ENCODE data around the gene MNX1. TPM values are rescaled to one million over a fixed set of nuclear protein-coding genes. Genes with fewer than 3 reads are reported as not detected.

MNX1 gene
- total and polyA plus RNA-seq, 2 of the 4 experiments (the other 2 are of a cell fraction) = not detected

GRCh38 chr7:157023589-157023905 lies 13.1 kb upstream of the MNX1 start:
- no peak overlapping the region for H2BK120ac ChIP-seq (ENCODE audit: low read depth, low read length)
- TF ChIP-seq USF2 (IDR thresholded peaks at IDR 0.05; ENCODE audit: low read depth, low read length) (no peak), MAZ (IDR thresholded peaks at IDR 0.05; ENCODE audit: borderline replicate concordance, low read depth, low read length) (no peak), FOS (IDR thresholded peaks at IDR 0.05; ENCODE audit: low read depth, low read length) (no peak), RAD21 (IDR thresholded peaks at IDR 0.05; ENCODE audit: low read length) (no peak), POLR2A (IDR thresholded peaks at IDR 0.05; ENCODE audit: low read depth, low read length) (no peak), SMC3 (IDR thresholded peaks at IDR 0.05; ENCODE audit: low read depth, low read length) (no peak), NFE2L2 (IDR thresholded peaks at IDR 0.05; ENCODE audit: low read depth, low read length) (no peak), CHD1 (IDR thresholded peaks at IDR 0.05; ENCODE audit: low read depth, low read length) (no peak), MXI1 (IDR thresholded peaks at IDR 0.05; ENCODE audit: borderline replicate concordance, low read depth, low read length) (no peak)
- TF ChIP-seq, protein P1, sequence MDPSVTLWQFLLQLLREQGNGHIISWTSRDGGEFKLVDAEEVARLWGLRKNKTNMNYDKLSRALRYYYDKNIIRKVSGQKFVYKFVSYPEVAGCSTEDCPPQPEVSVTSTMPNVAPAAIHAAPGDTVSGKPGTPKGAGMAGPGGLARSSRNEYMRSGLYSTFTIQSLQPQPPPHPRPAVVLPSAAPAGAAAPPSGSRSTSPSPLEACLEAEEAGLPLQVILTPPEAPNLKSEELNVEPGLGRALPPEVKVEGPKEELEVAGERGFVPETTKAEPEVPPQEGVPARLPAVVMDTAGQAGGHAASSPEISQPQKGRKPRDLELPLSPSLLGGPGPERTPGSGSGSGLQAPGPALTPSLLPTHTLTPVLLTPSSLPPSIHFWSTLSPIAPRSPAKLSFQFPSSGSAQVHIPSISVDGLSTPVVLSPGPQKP (IDR thresholded peaks at IDR 0.05; ENCODE audit: borderline replicate concordance, low read depth, low read length) = no peak
- TF ChIP-seq, protein P2, sequence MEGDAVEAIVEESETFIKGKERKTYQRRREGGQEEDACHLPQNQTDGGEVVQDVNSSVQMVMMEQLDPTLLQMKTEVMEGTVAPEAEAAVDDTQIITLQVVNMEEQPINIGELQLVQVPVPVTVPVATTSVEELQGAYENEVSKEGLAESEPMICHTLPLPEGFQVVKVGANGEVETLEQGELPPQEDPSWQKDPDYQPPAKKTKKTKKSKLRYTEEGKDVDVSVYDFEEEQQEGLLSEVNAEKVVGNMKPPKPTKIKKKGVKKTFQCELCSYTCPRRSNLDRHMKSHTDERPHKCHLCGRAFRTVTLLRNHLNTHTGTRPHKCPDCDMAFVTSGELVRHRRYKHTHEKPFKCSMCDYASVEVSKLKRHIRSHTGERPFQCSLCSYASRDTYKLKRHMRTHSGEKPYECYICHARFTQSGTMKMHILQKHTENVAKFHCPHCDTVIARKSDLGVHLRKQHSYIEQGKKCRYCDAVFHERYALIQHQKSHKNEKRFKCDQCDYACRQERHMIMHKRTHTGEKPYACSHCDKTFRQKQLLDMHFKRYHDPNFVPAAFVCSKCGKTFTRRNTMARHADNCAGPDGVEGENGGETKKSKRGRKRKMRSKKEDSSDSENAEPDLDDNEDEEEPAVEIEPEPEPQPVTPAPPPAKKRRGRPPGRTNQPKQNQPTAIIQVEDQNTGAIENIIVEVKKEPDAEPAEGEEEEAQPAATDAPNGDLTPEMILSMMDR (conservative IDR thresholded peaks at IDR 0.05; ENCODE audit: low read depth, low read length) = no peak
- no peaks in the 10 kb centered on the region for H3K9me1 ChIP-seq (ENCODE audit: insufficient read depth, low read length)
- no peak overlapping the region for H3K27ac ChIP-seq (ENCODE audit: insufficient read depth, low read length)
- peaks cover 66% of the 10 kb centered on the region for H3K27me3 ChIP-seq (ENCODE audit: control insufficient read depth, insufficient read depth, low read length)
- WGBS, 2 experiments (ENCODE audit: extremely low coverage in 2 of 2, insufficient read length in 1 of 2) = no CpG with 5 or more reads among the region's 4 CpGs
- H2AK5ac ChIP-seq (ENCODE audit: low read depth, low read length) = no peak overlapping the region
- H3K9ac ChIP-seq (ENCODE audit: low read depth, low read length) = no peak overlapping the region
- no peak for DNase-seq
- CTCF ChIA-PET = no interaction called here
- no peak overlapping the region for H3K4me2 ChIP-seq (ENCODE audit: low read depth, low read length)
- no peak overlapping the region for H4K8ac ChIP-seq (ENCODE audit: low read depth in 2 of 2, low read length in 2 of 2)
- peaks cover 7% of the 10 kb centered on the region; the same call in 1 of the 2 replicates for H3K9me3 ChIP-seq (ENCODE audit: control insufficient read depth, insufficient read depth, low read length)
- H3K4me3 ChIP-seq (ENCODE audit: insufficient read depth, low read depth, low read length) = no peak overlapping the region
- no peak overlapping the region for H2AK9ac ChIP-seq (replicated peaks; ENCODE audit: low read depth, low read length, poor library complexity)
- in situ Hi-C loops (cut with MboI; ENCODE audit: low sequenced_read_pairs) (no loop called here), dilution Hi-C loops (cut with HindIII; ENCODE audit: low sequenced_read_pairs, unreplicated experiment) (no loop called here), intact Hi-C loops (cut with micrococcal nuclease) (no loop called here)
- H3K56ac ChIP-seq (ENCODE audit: extremely low read depth, insufficient read depth, low read length) = no peak overlapping the region
- no TSS peak for BruUV-seq (replicated peaks)
- no peak overlapping the region for H3K18ac ChIP-seq (ENCODE audit: low read depth, low read length)
- H3K4ac ChIP-seq (ENCODE audit: low read depth, low read length) = no peak overlapping the region
- no peak overlapping the region for H2BK20ac ChIP-seq (ENCODE audit: low read depth, low read length)
- no peak overlapping the region for H2AFZ ChIP-seq (replicated peaks; ENCODE audit: low read length, poor library complexity)
- H2BK5ac ChIP-seq (ENCODE audit: low read depth, low read length, poor library complexity, severe bottlenecking) = no peak overlapping the region
- H2BK15ac ChIP-seq (ENCODE audit: low read depth, low read length) = no peak overlapping the region
- no peaks in the 10 kb centered on the region for H3K36me3 ChIP-seq (ENCODE audit: control insufficient read depth, insufficient read depth, low read length)
- no peak overlapping the region for H4K5ac ChIP-seq (ENCODE audit: low read depth, low read length)
- H4K20me1 ChIP-seq (ENCODE audit: insufficient read depth, low read length) = no peaks in the 10 kb centered on the region
- no peaks in the 10 kb centered on the region for H3K4me1 ChIP-seq (ENCODE audit: control insufficient read depth, insufficient read depth, low read length)
- no peak overlapping the region for H3K23ac ChIP-seq (ENCODE audit: low read depth, low read length)
- POLR2A ChIA-PET (ENCODE audit: unreplicated experiment) = no interaction called here
- ATAC-seq (ENCODE audit: low read depth) = no peak
- no peak overlapping the region for H3K14ac ChIP-seq (replicated peaks; ENCODE audit: low read depth, low read length)
- no peaks in the 10 kb centered on the region for H3K79me1 ChIP-seq (ENCODE audit: low read depth in 1 of 2, low read length in 2 of 2)
- H4K91ac ChIP-seq (ENCODE audit: insufficient read depth, low read depth, low read length) = no peak overlapping the region

Measured in IMR-90 (cell line).